Thymus (tissue), 11 donors: ENCODE data around the gene SLC26A11. TPM values are rescaled to one million over a fixed set of nuclear protein-coding genes. Genes with fewer than 3 reads are reported as not detected.

Experiments
- DNase-seq, 9 donors: peaks; one replicate each; pipeline ENCODE4 v3.0.0-alpha.2; 2013; ENCODE audit warnings: low spot score in 9 of 9, low read depth in 6 of 9, missing footprints in 1 of 9
- H3K27ac ChIP-seq, 2 donors: one replicate each; pipeline ENCODE4 v1.5.1; 2013; ENCODE audit warnings: control low read depth in 1 of 2, low read depth in 1 of 2, low read length in 1 of 2, mild to moderate bottlenecking in 1 of 2, moderate library complexity in 1 of 2
- H3K27me3 ChIP-seq, 2 donors: one replicate each; pipeline ENCODE4 v1.5.1; 2013; ENCODE audit warnings: low read length in 1 of 2; ENCODE audit not compliant: control insufficient read depth in 2 of 2, insufficient read depth in 1 of 2
- H3K36me3 ChIP-seq, 2 donors: one replicate each; pipeline ENCODE4 v1.5.1; 2013; ENCODE audit warnings: low read length in 1 of 2, mild to moderate bottlenecking in 1 of 2, moderate library complexity in 1 of 2; ENCODE audit not compliant: control insufficient read depth in 2 of 2, insufficient read depth in 2 of 2
- H3K4me1 ChIP-seq, 2 donors: one replicate each; pipeline ENCODE4 v1.5.1; 2013; ENCODE audit warnings: low read length in 2 of 2; ENCODE audit not compliant: control insufficient read depth in 2 of 2, insufficient read depth in 2 of 2
- H3K4me3 ChIP-seq, 2 donors: one replicate each; pipeline ENCODE4 v1.5.1; 2013; ENCODE audit warnings: low read length in 2 of 2, control low read depth in 1 of 2, mild to moderate bottlenecking in 1 of 2
- H3K9me3 ChIP-seq, 2 donors: one replicate each; pipeline ENCODE4 v1.5.1; 2013; ENCODE audit warnings: low read length in 1 of 2, mild to moderate bottlenecking in 1 of 2; ENCODE audit not compliant: control insufficient read depth in 2 of 2, insufficient read depth in 1 of 2
- WGBS: extraction: QIAGEN DNeasy Blood & Tissue Kit; methylation state at CpG from one replicate; pipeline ENCODE4 v1.1.7; 2013; 5-methylcytosine and 5-hydroxymethylcytosine counted together
- polyA plus RNA-seq: library from polyadenylated mRNA; stranded (reverse); fragments of 200-250 nt; gene quantifications from one replicate; pipeline ENCODE4 v1.2.3, GENCODE V29; 2013
- total RNA-seq: library from RNA; stranded (reverse); fragments of 120-200 nt; gene quantifications from one replicate; pipeline ENCODE4 v1.2.4, GENCODE V29; 2013
- donor health status: healthy.

SLC26A11 gene
- total and polyA plus RNA-seq, 2 donors, result 2.3 to 17.4 TPM

DNA sequence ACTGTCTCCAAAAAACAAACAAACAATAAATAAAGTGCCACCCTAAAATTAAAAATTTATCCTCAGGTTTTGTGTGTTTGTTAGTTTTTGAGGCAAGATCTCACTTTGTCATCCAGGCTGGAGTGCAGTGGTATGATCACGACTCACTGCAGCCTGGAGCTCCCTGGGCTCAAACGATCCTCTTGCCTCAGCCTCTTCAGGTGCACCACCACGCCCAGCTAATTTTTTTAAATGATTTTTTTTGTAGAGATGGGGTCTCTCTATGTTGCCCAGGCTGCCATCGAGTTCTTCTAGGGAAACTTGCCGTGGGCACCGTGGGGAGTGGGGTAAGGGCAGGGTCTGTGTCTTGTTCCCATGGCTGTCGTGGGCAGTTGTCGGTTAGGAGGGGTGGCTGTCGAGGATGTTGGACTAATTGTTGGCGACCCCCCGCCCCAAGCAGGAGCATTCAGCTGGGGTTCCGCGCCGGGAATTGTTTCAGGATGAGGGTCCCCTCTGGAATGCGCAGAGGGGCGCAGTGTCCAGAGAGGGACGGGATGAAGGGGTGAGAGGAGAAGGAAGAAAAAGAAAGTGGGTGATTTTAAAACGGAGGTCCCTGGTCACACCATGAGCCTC is 39.3 kb downstream of the SLC26A11 start:
- no peaks in the 10 kb centered on the region for H3K36me3 ChIP-seq
- H3K27me3 ChIP-seq, result no peaks in the 10 kb centered on the region
- H3K4me3 ChIP-seq, result peak overlapping the region; percentile 32 to 66
- H3K9me3 ChIP-seq, result no peaks in the 10 kb centered on the region
- 76% methylated on average over 18 of the region's 18 CpGs for WGBS
- H3K4me1 ChIP-seq, result peaks cover 28 to 47% of the 10 kb centered on the region in 2 donors
- peak overlapping the region; percentile 60 to 88 for H3K27ac ChIP-seq
- no peak for DNase-seq

DNA sequence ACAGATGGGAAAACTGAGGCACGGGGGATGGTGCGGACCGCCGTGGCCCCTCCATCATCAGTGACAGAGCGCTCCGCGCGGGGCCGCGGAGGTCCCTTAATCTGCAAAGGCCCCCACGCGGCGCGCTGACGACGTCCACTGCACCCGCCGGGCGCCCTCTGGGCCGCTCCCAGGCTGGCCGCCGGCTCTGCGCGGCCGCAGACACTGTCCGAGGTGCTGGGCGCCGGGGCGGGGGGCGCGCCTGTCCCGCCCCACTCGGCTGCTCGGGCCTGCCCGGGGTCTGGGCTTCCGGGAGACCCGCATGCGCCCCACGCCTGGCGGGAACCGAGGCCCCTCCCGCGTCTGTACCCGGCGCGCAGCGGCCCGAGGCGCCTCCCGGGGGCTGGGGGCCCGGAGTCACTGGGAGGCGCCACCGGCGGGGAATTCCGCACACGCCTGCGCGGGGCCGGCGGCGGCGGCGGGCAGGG is 39.9 kb downstream of the SLC26A11 start:
- no peaks in the 10 kb centered on the region for H3K27me3 ChIP-seq
- H3K27ac ChIP-seq, result peak overlapping the region; percentile 60 to 88
- no peaks in the 10 kb centered on the region for H3K9me3 ChIP-seq
- peaks cover 29 to 47% of the 10 kb centered on the region in 2 donors for H3K4me1 ChIP-seq
- H3K36me3 ChIP-seq, result peaks cover 0 to 3% of the 10 kb centered on the region in 2 donors
- peak overlapping the region; percentile 32 to 66 for H3K4me3 ChIP-seq
- DNase-seq, result peak in 5 of 9 donors; percentile 40 to 66 (median 52)
- WGBS, result 5% methylated on average over 62 of the region's 63 CpGs

DNA sequence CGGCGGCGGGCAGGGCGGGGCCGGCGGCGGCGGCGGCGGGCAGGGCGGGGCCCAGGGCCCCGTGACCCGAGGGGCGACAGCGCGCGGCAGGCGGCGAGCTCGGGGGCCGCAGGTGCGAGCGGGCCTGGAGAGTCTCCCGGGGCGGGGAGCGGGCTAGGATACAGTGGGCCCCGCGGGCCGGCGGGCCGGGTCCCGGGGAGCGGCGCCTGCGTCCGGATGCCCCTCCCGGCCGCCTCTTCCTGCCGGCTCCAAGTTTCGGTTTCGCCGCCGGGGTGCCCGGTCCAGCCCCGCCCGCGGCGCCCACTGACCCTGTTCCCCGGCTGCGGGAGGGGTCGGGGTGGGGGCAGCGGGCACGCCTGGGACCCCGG is 40.5 kb downstream of the SLC26A11 start, which contains the start of gene RNF213:
Gene RNF213, plus strand, starts transcription at position 62 of the 368 bp plus-strand sequence. CDS start 2,830 bp downstream, outside the sequence.
- Histone ChIP-seq H3K4me1 (peaks cover 33 to 50% of the 10 kb centered on the region in 2 donors), H3K9me3 (no peaks in the 10 kb centered on the region), H3K4me3 (peak within 1 kb of the TSS; percentile 94 to 100), H3K36me3 (peaks cover 0 to 3% of the 10 kb centered on the region in 2 donors), H3K27ac (peak within 1 kb of the TSS; percentile 98 to 99), H3K27me3 (no peaks in the 10 kb centered on the region)
- peak in 5 of 9 donors; percentile 49 to 72 (median 60) for DNase-seq
- WGBS, result under 1% methylated on average over 51 of the region's 54 CpGs

DNA sequence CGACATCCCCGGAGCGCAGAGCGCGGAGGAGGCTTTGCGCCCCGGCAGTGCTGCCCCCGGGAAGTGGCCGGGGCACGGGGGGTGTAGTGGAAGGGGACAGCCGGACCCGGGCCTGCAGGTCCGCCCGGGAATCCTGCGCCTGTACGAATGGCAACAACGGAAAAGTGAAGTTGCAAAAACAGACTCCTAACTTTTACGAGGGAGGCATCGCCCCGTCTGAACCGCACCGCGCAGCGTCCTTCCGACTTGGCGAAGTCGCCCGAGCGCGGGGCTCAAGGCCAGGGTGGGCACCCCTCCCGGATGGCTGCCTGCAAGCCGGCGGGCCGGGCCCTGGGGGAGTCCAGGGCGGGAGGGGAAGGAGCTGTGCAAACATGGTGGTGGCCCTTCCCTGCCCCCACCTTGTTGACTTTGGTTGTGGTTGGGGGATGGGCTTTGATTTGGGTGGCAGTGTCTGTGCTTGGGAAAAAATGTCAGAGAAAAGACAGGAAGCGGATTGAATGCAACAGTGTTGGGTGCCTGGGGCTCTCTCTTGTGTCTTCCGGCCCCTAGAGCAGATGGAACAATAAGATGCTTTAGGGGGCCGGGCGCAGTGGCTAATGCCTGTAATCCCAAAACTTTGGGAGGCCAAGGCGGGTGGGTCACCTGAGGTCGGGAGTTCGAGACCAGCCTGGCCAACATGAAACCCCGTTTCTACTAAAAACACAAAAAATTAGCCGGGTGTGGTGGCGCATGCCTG is 41.1 kb downstream of the SLC26A11 start:
- Histone ChIP-seq H3K4me1 (peaks cover 33 to 55% of the 10 kb centered on the region in 2 donors), H3K36me3 (peaks cover 0 to 9% of the 10 kb centered on the region in 2 donors), H3K27me3 (no peaks in the 10 kb centered on the region), H3K4me3 (peak overlapping the region; percentile 94 to 100), H3K27ac (peak overlapping the region; percentile 98 to 99), H3K9me3 (no peaks in the 10 kb centered on the region)
- 3% methylated on average over 45 of the region's 45 CpGs for WGBS
- DNase-seq, result peak in 8 of 9 donors; percentile 57 to 93 (median 79)

DNA sequence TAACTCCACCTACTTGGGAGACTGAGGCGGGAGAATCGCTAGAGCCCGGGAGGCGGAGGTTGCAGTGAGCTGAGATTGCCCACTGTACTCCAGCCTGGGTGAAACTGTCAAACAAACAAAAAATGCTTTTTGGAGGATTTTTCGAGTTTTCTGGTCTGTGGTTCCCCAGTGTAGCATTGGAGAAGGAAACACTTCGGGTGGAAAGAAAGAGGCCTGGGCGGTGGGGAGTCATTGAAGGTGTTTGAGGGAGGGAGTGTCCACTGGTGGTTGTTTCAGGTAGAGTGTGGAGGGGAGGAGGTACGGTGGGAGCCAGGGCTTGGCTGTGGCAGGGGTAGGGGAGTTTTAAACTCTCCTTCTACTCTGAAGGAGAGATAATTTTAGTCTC is 41.7 kb downstream of the SLC26A11 start:
- Histone ChIP-seq H3K27ac (peak overlapping the region; percentile 98 to 99), H3K4me3 (peak overlapping the region; percentile 94 to 100), H3K9me3 (no peaks in the 10 kb centered on the region), H3K4me1 (peaks cover 33 to 55% of the 10 kb centered on the region in 2 donors), H3K36me3 (peaks cover 2 to 11% of the 10 kb centered on the region in 2 donors), H3K27me3 (no peaks in the 10 kb centered on the region)
- WGBS, result 44% methylated on average over 8 of the region's 8 CpGs
- peak in 1 of 9 donors; percentile 31 for DNase-seq

DNA sequence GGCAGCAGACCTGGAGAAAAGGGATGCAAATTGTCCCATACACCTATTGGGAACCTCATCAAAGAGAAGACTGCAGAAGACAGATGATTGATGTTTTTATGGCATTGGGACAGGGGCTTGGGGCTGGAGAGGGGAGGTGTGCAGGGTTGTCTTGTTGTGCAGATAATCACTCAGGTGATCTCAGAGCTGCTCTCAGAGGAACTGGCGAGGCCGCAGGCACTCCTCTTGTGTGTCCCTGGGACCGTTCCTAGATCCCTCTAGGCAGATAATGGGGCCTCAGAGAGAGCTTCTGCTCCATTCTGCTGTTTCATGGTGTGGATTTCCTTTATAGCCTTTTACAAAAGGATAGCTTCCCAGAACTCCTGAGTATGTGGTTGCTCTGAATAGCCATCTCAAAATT is 42.1 kb downstream of the SLC26A11 start:
- peaks cover 2 to 12% of the 10 kb centered on the region in 2 donors for H3K36me3 ChIP-seq
- H3K4me3 ChIP-seq, result peak overlapping the region; percentile 94 to 100
- peak overlapping the region; percentile 98 to 99 for H3K27ac ChIP-seq
- H3K9me3 ChIP-seq, result no peaks in the 10 kb centered on the region
- WGBS, result 79% methylated on average over 3 of the region's 3 CpGs
- no peaks in the 10 kb centered on the region for H3K27me3 ChIP-seq
- DNase-seq, result no peak
- H3K4me1 ChIP-seq, result peaks cover 33 to 55% of the 10 kb centered on the region in 2 donors

DNA sequence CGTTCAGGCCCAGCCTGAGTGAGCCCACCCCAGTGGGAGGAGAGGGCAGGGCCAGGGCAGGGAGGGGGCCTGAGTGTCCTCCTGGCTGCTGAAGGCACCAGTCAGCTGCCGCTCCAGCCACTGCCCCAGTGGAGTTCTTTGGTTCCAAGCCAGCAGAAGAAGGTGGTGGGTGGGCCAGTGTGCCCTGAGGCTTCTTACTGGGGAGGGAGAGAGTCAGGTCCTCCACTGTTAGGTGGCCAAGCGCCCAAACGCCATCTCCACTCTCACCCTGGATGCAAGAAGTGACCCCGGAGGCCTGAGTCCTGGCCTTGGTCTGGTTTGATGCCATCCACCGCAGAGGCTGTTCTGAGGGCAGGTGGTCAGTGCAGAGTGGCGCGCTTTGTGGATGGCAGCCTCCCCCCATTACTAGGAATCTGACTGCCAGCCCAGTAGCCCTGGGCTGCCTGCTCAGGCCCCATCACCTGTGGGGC is 42.6 kb downstream of the SLC26A11 start:
- 95% methylated on average over 8 of the region's 8 CpGs for WGBS
- no peak for DNase-seq
- H3K9me3 ChIP-seq, result no peaks in the 10 kb centered on the region

DNA sequence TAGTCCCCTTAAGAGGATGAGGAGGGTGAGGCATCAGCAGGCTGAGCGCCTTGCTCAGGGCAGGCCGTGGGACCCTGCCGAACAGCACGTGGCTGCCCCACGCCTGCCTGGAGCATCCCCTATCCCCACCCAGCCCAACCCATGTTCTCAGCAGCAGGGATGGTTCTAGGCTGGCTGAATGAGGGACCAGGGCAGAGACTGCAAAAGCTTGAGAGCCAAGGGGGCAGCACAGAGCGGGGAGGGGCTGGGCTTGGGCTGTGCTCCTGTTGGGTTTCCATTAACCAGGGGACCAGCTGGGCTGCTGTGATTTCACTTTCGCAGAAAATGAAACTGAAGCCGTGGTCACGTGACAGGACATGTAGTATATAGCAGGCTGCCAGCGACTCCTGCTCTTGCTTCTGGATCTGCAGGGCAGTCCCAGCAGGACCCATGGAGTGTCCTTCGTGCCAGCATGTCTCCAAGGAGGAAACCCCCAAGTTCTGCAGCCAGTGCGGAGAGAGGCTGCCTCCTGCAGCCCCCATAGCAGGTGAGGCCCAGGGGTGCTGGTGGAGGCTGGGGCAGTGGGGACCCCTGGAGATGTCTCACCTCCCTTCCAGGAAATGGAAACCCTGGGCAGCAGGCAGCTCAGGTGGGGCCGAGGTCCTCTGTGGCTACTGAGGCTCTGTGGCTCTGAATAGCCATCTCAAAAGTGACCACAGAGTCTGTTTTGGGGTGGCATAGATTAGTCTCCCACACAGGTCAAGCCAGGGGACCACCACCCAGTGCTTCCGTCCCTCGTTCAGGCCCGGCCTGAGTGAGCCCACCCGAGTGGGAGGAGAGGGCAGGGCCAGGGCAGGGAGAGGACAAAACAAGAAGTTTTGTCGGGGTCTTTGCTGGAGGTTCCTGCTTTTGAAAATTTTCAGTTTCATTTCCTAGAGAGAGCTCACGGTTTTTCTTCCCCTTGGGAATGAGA is 43.3 kb downstream of the SLC26A11 start:
- peaks cover 33 to 55% of the 10 kb centered on the region in 2 donors for H3K4me1 ChIP-seq
- H3K9me3 ChIP-seq, result no peaks in the 10 kb centered on the region
- peak overlapping the region; percentile 89 to 99 for H3K27ac ChIP-seq
- H3K4me3 ChIP-seq, result peak overlapping the region; percentile 62 to 76
- no peaks in the 10 kb centered on the region for H3K27me3 ChIP-seq
- peak; percentile 62 to 91 (median 80) for DNase-seq
- WGBS, result 18% methylated on average over 19 of the region's 19 CpGs
- H3K36me3 ChIP-seq, result peaks cover 6 to 24% of the 10 kb centered on the region in 2 donors

More for the DNA sequence above, 42.6 kb downstream of the SLC26A11 start:
- no peak overlapping the region for H3K4me3 ChIP-seq
- H3K27ac ChIP-seq, result peak overlapping the region; percentile 89 to 99
- peaks cover 3 to 17% of the 10 kb centered on the region in 2 donors for H3K36me3 ChIP-seq
- H3K4me1 ChIP-seq, result peaks cover 33 to 55% of the 10 kb centered on the region in 2 donors
- no peaks in the 10 kb centered on the region for H3K27me3 ChIP-seq
